SK-N-SH treated with all-trans-retinoic acid at 6 μM for 48 hours (cell line): ENCODE data around the gene IGHMBP2.

Experiments used
- ATAC-seq: fragments of 200-7000 bp; cut with Tn5 transposase; 3 replicates; pipeline ENCODE4 v1.9.1; 2020; ENCODE audit warnings: mild to moderate bottlenecking, moderate library complexity
- ARNTL ChIP-seq: fragments of 450-650 bp; formaldehyde crosslinking; IDR thresholded peaks from 2 replicates; pipeline ENCODE4 v1.5.0; 2020; ENCODE audit warnings: low read depth, mild to moderate bottlenecking, moderate library complexity, borderline replicate concordance
- BACH2 ChIP-seq: fragments of 250-450 bp; sonication (Bioruptor Pico); IDR thresholded peaks from 2 replicates; pipeline ENCODE4 v1.9.0; 2021; ENCODE audit warnings: mild to moderate bottlenecking, borderline replicate concordance
- CREB5 ChIP-seq: fragments of 250-450 bp; sonication (Bioruptor Pico); IDR thresholded peaks from 2 replicates; pipeline ENCODE4 v1.5.1; 2020; ENCODE audit warnings: low read depth, mild to moderate bottlenecking, moderate library complexity
- CSDC2 ChIP-seq: fragments of 250-450 bp; sonication (Bioruptor Pico); IDR thresholded peaks from 2 replicates; pipeline ENCODE4 v1.5.0; 2020; ENCODE audit warnings: mild to moderate bottlenecking, moderate library complexity
- ESRRG ChIP-seq: fragments of 250-450 bp; sonication (Bioruptor Pico); IDR thresholded peaks from 2 replicates; pipeline ENCODE4 v1.6.1; 2021; ENCODE audit warnings: mild to moderate bottlenecking
- ISL1 ChIP-seq: fragments of 250-450 bp; sonication (Bioruptor Pico); IDR thresholded peaks from 2 replicates; pipeline ENCODE4 v2.1.2; 2022; ENCODE audit warnings: mild to moderate bottlenecking, moderate library complexity
- OSR1 ChIP-seq: fragments of 250-450 bp; sonication (Bioruptor Pico); IDR thresholded peaks from 2 replicates; pipeline ENCODE4 v1.8.0; 2022; ENCODE audit warnings: moderate library complexity, mild to moderate bottlenecking, inconsistent platforms
- PATZ1 ChIP-seq: fragments of 250-450 bp; sonication (Bioruptor Pico); IDR thresholded peaks from 2 replicates; pipeline ENCODE4 v1.8.0; 2020; ENCODE audit warnings: mild to moderate bottlenecking, moderate library complexity, borderline replicate concordance
- POU6F1 ChIP-seq: fragments of 250-450 bp; sonication (Bioruptor Pico); IDR thresholded peaks from 2 replicates; pipeline ENCODE4 v1.8.0; 2021; ENCODE audit warnings: low read depth, mild to moderate bottlenecking, moderate library complexity, borderline replicate concordance
- PPARA ChIP-seq: fragments of 250-450 bp; sonication (Bioruptor Pico); IDR thresholded peaks from 2 replicates; pipeline ENCODE4 v1.5.0; 2020; ENCODE audit warnings: mild to moderate bottlenecking, borderline replicate concordance
- RARB ChIP-seq: fragments of 250-450 bp; sonication (Bioruptor Pico); IDR thresholded peaks from 2 replicates; pipeline ENCODE4 v1.8.0; 2021; ENCODE audit warnings: mild to moderate bottlenecking, moderate library complexity
- TCF4 ChIP-seq: fragments of 250-450 bp; sonication (Bioruptor Pico); IDR thresholded peaks from 2 replicates; pipeline ENCODE4 v1.8.0; 2021; ENCODE audit warnings: mild to moderate bottlenecking, moderate library complexity, borderline replicate concordance
- TOX ChIP-seq: fragments of 250-450 bp; sonication (Bioruptor Pico); IDR thresholded peaks from 2 replicates; pipeline ENCODE4 v1.8.0; 2021; ENCODE audit warnings: mild to moderate bottlenecking, moderate library complexity, borderline replicate concordance
- TSHZ2 ChIP-seq: fragments of 250-450 bp; sonication (Bioruptor Pico); IDR thresholded peaks from 2 replicates; pipeline ENCODE4 v1.5.0; 2020; ENCODE audit warnings: mild to moderate bottlenecking, moderate library complexity
- ZC3H10 ChIP-seq: fragments of 250-450 bp; sonication (Bioruptor Pico); IDR thresholded peaks from 2 replicates; pipeline ENCODE4 v1.5.1; 2021; ENCODE audit warnings: mild to moderate bottlenecking, moderate library complexity
- ZFP3 ChIP-seq: fragments of 250-450 bp; sonication (Bioruptor Pico); IDR thresholded peaks from 2 replicates; pipeline ENCODE4 v1.5.0; 2020; ENCODE audit warnings: mild to moderate bottlenecking, moderate library complexity
- ZFP30 ChIP-seq: fragments of 450-650 bp; formaldehyde crosslinking; IDR thresholded peaks from 2 replicates; pipeline ENCODE4 v1.5.0; 2022; ENCODE audit warnings: mild to moderate bottlenecking, moderate library complexity
- ZNF565 ChIP-seq: fragments of 450-650 bp; formaldehyde crosslinking; conservative IDR thresholded peaks from 2 replicates; pipeline ENCODE4 v1.5.0; 2020; ENCODE audit warnings: low read depth, mild to moderate bottlenecking, moderate library complexity
- ZNF70 ChIP-seq: fragments of 450-650 bp; formaldehyde crosslinking; IDR thresholded peaks from 2 replicates; pipeline ENCODE4 v1.5.0; 2020; ENCODE audit warnings: mild to moderate bottlenecking, moderate library complexity

IGHMBP2 gene

GRCh38 chr11:68897441-68897840 is 6.2 kb upstream of the IGHMBP2 start:
- ATAC-seq: no peak
- no peak for TF ChIP-seq ZFP3 (CRISPR knock-in tag)
- TF ChIP-seq PPARA (CRISPR knock-in tag): no peak
- no peak for TF ChIP-seq PATZ1 (CRISPR knock-in tag)
- TF ChIP-seq ARNTL (CRISPR knock-in tag): no peak
- no peak for TF ChIP-seq CREB5 (CRISPR knock-in tag)
- TF ChIP-seq ZNF565: no peak
- no peak for TF ChIP-seq TSHZ2 (CRISPR knock-in tag)
- TF ChIP-seq CSDC2 (CRISPR knock-in tag): no peak
- TF ChIP-seq TOX: no peak
- TF ChIP-seq BACH2: no peak
- no peak for TF ChIP-seq ZFP30 (CRISPR knock-in tag)
- no peak for TF ChIP-seq POU6F1
- TF ChIP-seq ZNF70: no peak
- no peak for TF ChIP-seq TCF4 (CRISPR knock-in tag)
- no peak for TF ChIP-seq OSR1
- TF ChIP-seq, all 23 proteins: peak for 0

- TF ChIP-seq BACH2: no peak
- TF ChIP-seq ZNF565: no peak
- no peak for TF ChIP-seq CREB5 (CRISPR knock-in tag)
- TF ChIP-seq PATZ1 (CRISPR knock-in tag): no peak
- TF ChIP-seq ZNF70: no peak
- TF ChIP-seq ZC3H10 (CRISPR knock-in tag): no peak
- TF ChIP-seq TOX: no peak
- TF ChIP-seq ZFP3 (CRISPR knock-in tag): no peak
- no peak for TF ChIP-seq POU6F1
- no peak for TF ChIP-seq ESRRG (CRISPR knock-in tag)
- no peak for TF ChIP-seq ARNTL (CRISPR knock-in tag)
- no peak for TF ChIP-seq ISL1
- no peak for TF ChIP-seq RARB
- no peak for TF ChIP-seq TSHZ2 (CRISPR knock-in tag)
- no peak for TF ChIP-seq TCF4 (CRISPR knock-in tag)
- no peak for ATAC-seq
Observed at GRCh38 chr11:68900835-68901381, 2.8 kb upstream of the IGHMBP2 start.
